GM18907 (cell line): ENCODE measurements around the gene ADGRG6.

Experiments used
- ATAC-seq: cut with Tn5 transposase; IDR thresholded peaks from one replicate; pipeline ENCODE4 v1.9.1; 2021; ENCODE audit warnings: mild to moderate bottlenecking, moderate library complexity; ENCODE audit not compliant: unreplicated experiment

The ADGRG6 gene

GRCh38 chr6:142290851-142291250 is 11.0 kb upstream of the ADGRG6 start:
- no peak for ATAC-seq

GRCh38 chr6:142291512-142291911 is 10.3 kb upstream of the ADGRG6 start:
- no peak for ATAC-seq

GRCh38 chr6:142292166-142292924 is 9.5 kb upstream of the ADGRG6 start:
- no peak for ATAC-seq

GRCh38 chr6:142293121-142293520 is 8.7 kb upstream of the ADGRG6 start:
- ATAC-seq, result no peak

GRCh38 chr6:142294679-142295078 is 7.1 kb upstream of the ADGRG6 start:
- no peak for ATAC-seq

- ATAC-seq, result no peak
Measured at GRCh38 chr6:142296975-142297604, 4.7 kb upstream of the ADGRG6 start.

GRCh38 chr6:142297605-142297995 is 4.2 kb upstream of the ADGRG6 start:
- no peak for ATAC-seq

- ATAC-seq, result no peak
Measured at GRCh38 chr6:142297996-142298753, 3.6 kb upstream of the ADGRG6 start.

- ATAC-seq, result no peak
Measured at GRCh38 chr6:142300302-142300701, 1.5 kb upstream of the ADGRG6 start.

GRCh38 chr6:142300758-142301650 is 803 bp upstream of the ADGRG6 start:
- ATAC-seq, result peak; percentile 19

GRCh38 chr6:142302421-142303175 is 791 bp downstream of the ADGRG6 start:
- no peak for ATAC-seq

GRCh38 chr6:142303176-142303533 is 1.3 kb downstream of the ADGRG6 start:
- ATAC-seq, result no peak

- ATAC-seq, result no peak
Measured at GRCh38 chr6:142304241-142304640, 2.4 kb downstream of the ADGRG6 start.

- ATAC-seq, result no peak
Measured at GRCh38 chr6:142306736-142307135, 4.9 kb downstream of the ADGRG6 start.

- ATAC-seq, result no peak
Measured at GRCh38 chr6:142307963-142308748, 6.3 kb downstream of the ADGRG6 start.

GRCh38 chr6:142309426-142309825 is 7.6 kb downstream of the ADGRG6 start:
- ATAC-seq, result no peak

- no peak for ATAC-seq
Measured at GRCh38 chr6:142313284-142313683, 11.5 kb downstream of the ADGRG6 start.

GRCh38 chr6:142316791-142317368 is 15.1 kb downstream of the ADGRG6 start:
- no peak for ATAC-seq

- ATAC-seq, result no peak
Measured at GRCh38 chr6:142318714-142319113, 16.9 kb downstream of the ADGRG6 start.
